ENCODE results near the gene EIF5B.

The EIF5B gene

GRCh38 chr2:99388892-99389291 is 51.7 kb downstream of the EIF5B start:
- no peak for TF ChIP-seq CTCF (IDR thresholded peaks at IDR 0.05; ENCODE audit: low read length, missing control alignments)
- DNase-seq (ENCODE audit: low read depth), result no peak
- H3K4me3 ChIP-seq (replicated peaks; ENCODE audit: low read depth, low read length), result no peak overlapping the region

DNA sequence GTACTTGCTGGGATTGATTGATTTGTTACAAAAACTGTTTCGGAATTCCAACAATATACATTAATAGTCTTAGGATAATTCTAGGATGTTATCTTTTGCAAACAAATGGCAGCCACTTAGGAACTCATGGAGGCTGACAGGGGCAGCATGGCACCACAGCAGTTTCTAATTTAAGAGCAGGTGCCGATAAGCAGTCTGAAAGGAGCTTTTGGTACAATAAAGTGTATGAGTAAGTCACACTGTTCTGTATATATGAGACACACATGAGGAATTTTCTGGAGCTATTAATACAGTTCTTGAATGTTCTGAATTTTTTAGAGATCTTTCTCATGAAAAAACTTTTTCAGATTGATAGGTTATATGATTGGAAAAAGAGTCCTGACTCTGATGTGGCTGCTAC is 52.2 kb downstream of the EIF5B start:
- H3K4me3 ChIP-seq (replicated peaks; ENCODE audit: low read depth, low read length), result no peak overlapping the region
- DNase-seq (ENCODE audit: low read depth), result no peak
- no peak for TF ChIP-seq CTCF (IDR thresholded peaks at IDR 0.05; ENCODE audit: low read length, missing control alignments)

DNA sequence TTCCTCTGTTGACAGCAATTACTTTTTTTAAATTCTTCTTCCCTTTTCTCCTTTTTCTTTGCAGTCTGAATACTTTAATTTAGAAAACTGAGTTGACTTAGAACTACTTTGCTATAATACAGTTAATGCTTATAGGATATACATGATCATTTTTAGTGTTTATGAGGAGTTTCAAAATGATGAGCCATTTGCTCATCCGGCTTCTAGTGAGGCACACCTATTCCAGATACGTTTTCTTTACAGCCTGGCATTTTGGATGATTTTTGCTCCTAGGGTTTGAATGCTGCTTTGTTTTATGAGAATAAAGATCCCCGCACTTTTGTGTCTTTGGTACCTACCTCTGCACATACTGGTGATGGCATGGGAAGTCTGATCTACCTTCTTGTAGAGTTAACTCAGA is 52.8 kb downstream of the EIF5B start:
- H3K4me3 ChIP-seq (replicated peaks; ENCODE audit: low read depth, low read length), result no peak overlapping the region
- DNase-seq (ENCODE audit: low read depth), result no peak
- no peak for TF ChIP-seq CTCF (IDR thresholded peaks at IDR 0.05; ENCODE audit: low read length, missing control alignments)

GRCh38 chr2:99395589-99396130 is 58.5 kb downstream of the EIF5B start:
- DNase-seq (ENCODE audit: low read depth), result no peak
- TF ChIP-seq CTCF (IDR thresholded peaks at IDR 0.05; ENCODE audit: low read length, missing control alignments), result no peak
- no peak overlapping the region for H3K4me3 ChIP-seq (replicated peaks; ENCODE audit: low read depth, low read length)

DNA sequence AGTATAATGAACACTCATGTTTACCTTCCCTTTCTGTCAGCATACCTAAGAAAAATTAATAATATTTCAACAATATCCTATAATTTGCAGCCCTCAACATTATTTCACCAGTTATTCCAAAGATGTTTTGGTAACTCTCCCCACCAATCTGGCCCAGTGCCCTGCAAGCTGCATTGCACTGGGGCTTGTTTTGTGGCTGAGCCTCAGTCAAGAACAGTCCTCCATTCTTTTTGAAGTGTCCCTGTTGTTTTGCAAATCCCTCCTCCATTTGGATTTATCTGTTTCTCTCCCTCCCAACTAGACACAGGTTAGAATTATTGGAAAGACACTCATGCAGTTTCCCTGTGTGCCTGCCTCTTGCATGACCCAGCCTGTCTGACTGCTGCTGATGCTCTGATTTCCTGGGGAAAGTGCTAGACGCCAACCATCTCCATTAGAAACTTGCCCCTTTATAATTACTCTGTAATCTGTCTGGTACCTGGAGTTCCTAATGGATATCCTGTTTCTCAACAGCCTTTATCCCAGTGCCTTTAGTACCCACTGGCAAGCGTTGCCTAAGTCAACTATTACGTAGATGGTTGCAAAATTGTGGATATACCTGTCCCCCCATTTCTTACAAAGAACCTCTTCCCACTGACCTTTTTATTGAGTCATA is 60.2 kb downstream of the EIF5B start:
- H3K4me3 ChIP-seq (replicated peaks; ENCODE audit: low read depth, low read length), result no peak overlapping the region
- no peak for TF ChIP-seq CTCF (IDR thresholded peaks at IDR 0.05; ENCODE audit: low read length, missing control alignments)
- DNase-seq (ENCODE audit: low read depth), result no peak

- H3K4me3 ChIP-seq (replicated peaks; ENCODE audit: low read depth, low read length), result no peak overlapping the region
- DNase-seq (ENCODE audit: low read depth), result no peak
- TF ChIP-seq CTCF (IDR thresholded peaks at IDR 0.05; ENCODE audit: low read length, missing control alignments), result no peak
These were observed 61.1 kb downstream of the EIF5B start for GRCh38 chr2:99398303-99398702.

- H3K4me3 ChIP-seq (replicated peaks; ENCODE audit: low read depth, low read length), result no peak overlapping the region
- no peak for TF ChIP-seq CTCF (IDR thresholded peaks at IDR 0.05; ENCODE audit: low read length, missing control alignments)
- DNase-seq (ENCODE audit: low read depth), result no peak
These were observed 61.9 kb downstream of the EIF5B start for GRCh38 chr2:99399063-99399462.

Measured in fibroblast of pulmonary artery (primary cell).